Measurements from ENCODE around the gene FBXO34.
"Not testable (repeated sequence)": the region's sequence is repeated elsewhere in the genome, so short reads cannot be mapped to it uniquely, and the experiment has no call there.

The FBXO34 gene

GRCh38 chr14:55373784-55374705, 102.8 kb downstream of the FBXO34 start:
- no peak for DNase-seq (ENCODE audit: low read depth)
- no peak overlapping the region for H3K4me3 ChIP-seq (ENCODE audit: low read depth, low read length)
- TF ChIP-seq, protein P1, sequence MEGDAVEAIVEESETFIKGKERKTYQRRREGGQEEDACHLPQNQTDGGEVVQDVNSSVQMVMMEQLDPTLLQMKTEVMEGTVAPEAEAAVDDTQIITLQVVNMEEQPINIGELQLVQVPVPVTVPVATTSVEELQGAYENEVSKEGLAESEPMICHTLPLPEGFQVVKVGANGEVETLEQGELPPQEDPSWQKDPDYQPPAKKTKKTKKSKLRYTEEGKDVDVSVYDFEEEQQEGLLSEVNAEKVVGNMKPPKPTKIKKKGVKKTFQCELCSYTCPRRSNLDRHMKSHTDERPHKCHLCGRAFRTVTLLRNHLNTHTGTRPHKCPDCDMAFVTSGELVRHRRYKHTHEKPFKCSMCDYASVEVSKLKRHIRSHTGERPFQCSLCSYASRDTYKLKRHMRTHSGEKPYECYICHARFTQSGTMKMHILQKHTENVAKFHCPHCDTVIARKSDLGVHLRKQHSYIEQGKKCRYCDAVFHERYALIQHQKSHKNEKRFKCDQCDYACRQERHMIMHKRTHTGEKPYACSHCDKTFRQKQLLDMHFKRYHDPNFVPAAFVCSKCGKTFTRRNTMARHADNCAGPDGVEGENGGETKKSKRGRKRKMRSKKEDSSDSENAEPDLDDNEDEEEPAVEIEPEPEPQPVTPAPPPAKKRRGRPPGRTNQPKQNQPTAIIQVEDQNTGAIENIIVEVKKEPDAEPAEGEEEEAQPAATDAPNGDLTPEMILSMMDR (IDR thresholded peaks at IDR 0.05; ENCODE audit: control insufficient read depth, extremely low read depth, insufficient read depth), result no peak

GRCh38 chr14:55374771-55375170, 103.5 kb downstream of the FBXO34 start:
- no peak for DNase-seq (ENCODE audit: low read depth)
- TF ChIP-seq, protein P1 (IDR thresholded peaks at IDR 0.05; ENCODE audit: control insufficient read depth, extremely low read depth, insufficient read depth), result no peak
- no peak overlapping the region for H3K4me3 ChIP-seq (ENCODE audit: low read depth, low read length)

- TF ChIP-seq, protein P1 (IDR thresholded peaks at IDR 0.05; ENCODE audit: control insufficient read depth, extremely low read depth, insufficient read depth), result no peak
- no peak for DNase-seq (ENCODE audit: low read depth)
- H3K4me3 ChIP-seq (ENCODE audit: low read depth, low read length), result no peak overlapping the region
These were observed 106.0 kb downstream of the FBXO34 start for GRCh38 chr14:55377236-55377635.

DNA sequence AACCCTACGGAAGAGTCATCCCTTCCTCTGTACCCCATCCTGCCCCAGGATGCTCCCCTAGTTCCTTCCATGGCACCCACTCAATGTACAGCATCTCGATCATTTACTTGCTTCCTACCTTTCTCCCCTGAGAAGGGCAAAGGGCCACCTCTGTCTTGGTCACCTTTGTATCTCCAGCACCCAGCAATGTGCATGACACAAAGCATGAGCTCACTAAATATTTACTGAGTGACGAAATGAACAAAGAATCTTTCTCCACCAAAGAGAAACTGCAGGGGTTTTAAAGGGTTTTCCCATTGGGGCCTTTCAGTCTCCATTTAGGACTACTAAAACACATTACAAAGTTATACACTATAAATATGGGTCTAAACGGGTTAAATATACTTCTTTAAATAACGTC, 109.8 kb downstream of the FBXO34 start:
- H3K4me3 ChIP-seq (ENCODE audit: low read depth, low read length), result no peak overlapping the region
- TF ChIP-seq, protein P1 (IDR thresholded peaks at IDR 0.05; ENCODE audit: control insufficient read depth, extremely low read depth, insufficient read depth), result no peak
- no peak for DNase-seq (ENCODE audit: low read depth)

DNA sequence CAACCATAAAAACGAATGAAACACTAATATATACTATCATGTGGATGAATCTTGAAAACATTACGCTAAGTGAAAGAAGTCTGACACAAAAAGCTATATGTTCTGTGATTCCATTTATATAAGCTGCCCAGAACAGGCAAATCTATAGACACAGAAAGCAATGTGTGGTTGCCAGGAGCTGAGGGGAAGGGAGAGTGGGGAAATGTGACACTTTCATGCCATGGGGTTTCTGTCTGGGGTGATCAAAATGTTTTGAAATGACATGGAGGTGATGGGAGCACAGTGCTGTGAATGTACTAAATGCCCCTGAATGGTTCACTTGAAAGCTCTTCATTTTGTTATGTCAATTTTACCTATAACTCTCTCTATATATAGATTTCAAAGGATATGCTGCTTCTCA, 110.3 kb downstream of the FBXO34 start:
- TF ChIP-seq, protein P1 (IDR thresholded peaks at IDR 0.05; ENCODE audit: control insufficient read depth, extremely low read depth, insufficient read depth), result no peak
- no peak for DNase-seq (ENCODE audit: low read depth)
- H3K4me3 ChIP-seq (ENCODE audit: low read depth, low read length), result no peak overlapping the region

- H3K4me3 ChIP-seq (ENCODE audit: low read depth, low read length), result no peak overlapping the region
- no peak for DNase-seq (ENCODE audit: low read depth)
- TF ChIP-seq, protein P1 (IDR thresholded peaks at IDR 0.05; ENCODE audit: control insufficient read depth, extremely low read depth, insufficient read depth), result no peak
These were observed 111.3 kb downstream of the FBXO34 start for GRCh38 chr14:55382483-55382882.

- H3K4me3 ChIP-seq (ENCODE audit: low read depth, low read length); DNase-seq (ENCODE audit: low read depth): not testable (repeated sequence)
These were observed 111.8 kb downstream of the FBXO34 start for GRCh38 chr14:55383056-55383466.

Data from LNCaP clone FGC (cell line).